Activated CD4-positive, alpha-beta T cell treated with anti-CD3 and anti-CD28 coated beads, Interleukin-2, amount 50 U/mL, for 48 hours (primary cell): Measurements from ENCODE around the gene FBXW9.
"Not testable (repeated sequence)": the region's sequence is repeated elsewhere in the genome, so short reads cannot be mapped to it uniquely, and the experiment has no call there.

Experiments used
- DNase-seq, 2 experiments: peaks; one replicate each; pipeline ENCODE4 v3.0.0-alpha.2; 2020

Gene FBXW9

GRCh38 chr19:12715102-12715501 is 18.7 kb upstream of the FBXW9 start:
- no peak for DNase-seq

DNA sequence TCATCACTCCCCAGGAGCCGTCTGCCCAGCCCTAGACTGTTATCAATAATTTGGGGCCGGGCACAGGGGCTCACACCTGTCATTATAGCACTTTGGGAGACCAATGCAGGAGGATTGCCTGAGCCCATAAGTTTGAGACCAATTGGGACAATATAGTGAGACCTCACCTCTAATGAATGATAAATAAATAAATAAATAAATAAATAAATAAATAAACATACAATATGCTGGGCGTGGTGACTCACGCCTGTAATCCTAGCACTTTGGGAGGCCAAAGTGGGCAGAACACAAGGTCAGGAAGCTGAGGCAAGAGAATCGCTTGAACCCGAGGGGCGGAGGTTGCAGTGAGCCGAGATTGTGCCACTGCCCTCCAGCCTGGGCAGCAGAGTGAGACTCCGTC is 16.9 kb upstream of the FBXW9 start:
- DNase-seq = not testable (repeated sequence)

- not testable (repeated sequence) for DNase-seq
These were observed 15.6 kb upstream of the FBXW9 start for GRCh38 chr19:12712077-12712476.

- no peak for DNase-seq
These were observed 14.8 kb upstream of the FBXW9 start for GRCh38 chr19:12711187-12711586.

GRCh38 chr19:12708641-12709040 is 12.2 kb upstream of the FBXW9 start:
- DNase-seq = no peak

GRCh38 chr19:12706332-12706718 is 9.9 kb upstream of the FBXW9 start:
- DNase-seq = no peak

GRCh38 chr19:12705654-12706331 is 9.4 kb upstream of the FBXW9 start:
- no peak for DNase-seq

- DNase-seq = no peak
These were observed 8.7 kb upstream of the FBXW9 start for GRCh38 chr19:12705169-12705568.

- peak in 1 of 2 experiments; percentile 29 for DNase-seq
These were observed 6.6 kb upstream of the FBXW9 start for GRCh38 chr19:12703046-12703445.

GRCh38 chr19:12701596-12702282 is 5.3 kb upstream of the FBXW9 start:
- no peak for DNase-seq

DNA sequence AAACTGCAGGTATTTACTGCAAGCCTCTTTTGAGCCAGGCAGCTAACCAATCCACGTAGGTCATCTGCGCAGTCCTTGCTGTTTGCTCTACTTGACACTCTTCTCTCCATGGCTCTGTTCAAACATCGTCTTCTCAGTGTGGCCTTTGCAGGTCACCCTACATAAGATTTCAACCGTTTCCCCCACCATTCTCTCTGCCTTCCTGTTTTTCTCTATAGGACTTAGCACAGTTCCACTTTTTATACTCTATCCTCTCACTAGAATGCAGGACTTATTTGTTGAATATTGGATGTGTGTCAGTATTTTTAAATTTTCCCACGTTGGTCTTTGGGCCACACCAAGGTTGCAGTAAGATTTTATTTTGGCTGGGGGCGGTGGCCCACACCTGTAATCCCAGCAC is 1.7 kb upstream of the FBXW9 start:
- DNase-seq = no peak

- DNase-seq = not testable (repeated sequence)
These were observed 994 bp upstream of the FBXW9 start for GRCh38 chr19:12697425-12697824.

DNA sequence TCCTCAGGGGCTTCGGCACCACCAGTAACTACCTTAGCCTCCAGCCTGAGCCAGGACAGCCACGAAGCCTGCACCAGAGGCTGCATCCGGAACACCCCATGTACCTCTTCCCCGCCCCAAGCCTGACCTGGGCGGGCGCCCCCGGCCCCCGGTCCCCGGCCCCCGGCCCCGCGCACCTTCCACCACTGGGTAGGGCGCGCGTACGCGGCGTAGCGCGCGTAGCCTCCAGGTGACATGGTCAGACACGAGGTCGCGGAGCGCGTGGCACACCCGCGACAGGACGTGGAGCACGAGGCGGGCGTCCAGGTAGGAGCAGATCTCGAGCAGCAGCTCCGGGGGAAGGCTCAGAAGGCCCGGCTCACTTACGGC is 450 bp downstream of the FBXW9 start:
- peak in 1 of 2 experiments; percentile 20 for DNase-seq

DNA sequence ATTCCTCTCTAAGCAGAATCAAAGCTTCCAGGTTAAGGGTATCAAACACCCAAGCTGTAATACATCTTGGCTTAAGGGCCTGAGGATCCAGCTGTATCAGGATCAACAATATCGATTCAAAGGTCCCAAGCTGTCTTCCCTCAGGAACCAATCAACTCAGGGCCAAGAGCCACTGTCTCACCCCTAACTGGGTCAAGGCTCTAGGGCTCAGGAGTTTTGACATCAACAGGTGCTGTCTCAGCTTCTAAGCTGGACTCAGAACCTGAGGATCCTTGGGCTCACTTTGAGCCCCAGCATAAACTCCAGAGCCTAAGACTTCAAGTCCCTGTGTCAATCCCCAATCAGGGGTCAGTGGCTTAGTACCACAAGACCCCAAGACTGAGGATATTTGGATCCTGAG is 917 bp downstream of the FBXW9 start:
- no peak for DNase-seq

GRCh38 chr19:12695096-12695495 is 1.3 kb downstream of the FBXW9 start:
- no peak for DNase-seq

DNA sequence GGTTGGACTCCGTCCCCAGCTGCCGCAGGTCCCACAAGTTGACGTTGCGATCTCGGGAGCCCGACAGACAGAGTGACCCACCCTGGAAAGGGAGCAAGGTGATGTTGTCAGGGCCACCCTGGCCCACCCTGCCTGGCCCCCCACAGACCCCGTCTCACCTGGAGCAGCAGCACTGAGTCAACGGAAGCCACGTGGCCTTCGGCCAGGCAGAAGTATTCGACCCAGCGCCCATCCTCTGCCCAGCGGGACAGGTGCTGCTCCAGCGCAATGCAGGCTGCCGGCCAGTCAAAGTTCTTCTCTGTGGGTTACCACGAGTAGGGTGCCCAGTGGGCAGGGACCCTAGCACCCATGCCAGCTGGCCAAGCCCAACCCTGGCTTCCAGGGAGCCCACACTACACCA is 1.8 kb downstream of the FBXW9 start:
- no peak for DNase-seq

DNA sequence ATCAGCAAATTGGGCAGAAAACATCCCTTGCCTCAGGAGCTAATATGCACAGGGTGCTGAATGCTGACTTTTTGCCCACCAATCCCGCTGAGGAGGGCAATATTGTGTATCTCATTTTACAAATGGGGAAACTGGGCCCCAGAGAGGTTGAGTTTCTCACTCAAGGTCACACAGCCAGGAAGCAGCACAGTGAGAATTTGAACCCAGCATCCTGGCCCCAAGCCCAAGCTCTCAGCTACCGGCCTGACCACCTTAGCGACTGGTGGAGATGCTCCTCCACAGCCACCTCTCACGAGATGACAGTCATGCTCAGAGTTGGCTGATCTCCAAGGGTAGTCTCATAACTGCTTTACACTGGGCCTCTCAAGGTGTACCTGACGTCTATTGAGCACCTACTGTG is 3.5 kb downstream of the FBXW9 start:
- DNase-seq = no peak

DNA sequence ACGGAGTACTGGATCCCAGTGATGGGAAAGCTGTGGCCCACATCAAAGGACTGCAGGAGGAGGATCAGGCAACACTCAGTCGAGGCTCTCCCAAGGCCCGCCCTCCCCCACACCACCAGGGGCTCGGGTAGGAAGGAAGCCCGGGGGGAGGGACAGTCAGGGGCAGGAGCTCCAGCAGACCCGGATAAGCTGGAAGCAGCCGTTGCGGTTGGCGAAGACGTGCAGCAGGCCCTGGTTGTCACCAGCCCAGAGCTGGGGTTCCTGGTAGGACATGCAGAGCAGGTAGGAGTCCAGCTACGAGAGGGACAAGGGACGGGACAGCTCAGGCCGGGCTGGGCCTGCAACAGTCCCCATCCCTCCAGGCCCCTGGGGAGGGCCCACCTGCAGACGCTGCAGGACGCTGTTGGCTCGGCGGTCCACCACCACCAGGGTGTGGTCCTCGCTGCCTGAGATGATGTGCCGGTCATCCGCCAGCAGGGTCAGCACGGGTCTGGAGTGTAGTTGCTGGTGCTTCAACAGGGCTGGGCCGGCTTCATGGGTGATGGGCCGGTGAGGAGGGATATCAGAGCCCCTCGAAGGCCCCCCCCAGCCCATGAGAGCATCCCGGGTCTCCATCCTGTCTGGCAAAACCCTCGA is 6.7 kb downstream of the FBXW9 start:
- DNase-seq = no peak

- DNase-seq = no peak
These were observed 7.4 kb downstream of the FBXW9 start for GRCh38 chr19:12689012-12689411.

- no peak for DNase-seq
These were observed 8.8 kb downstream of the FBXW9 start, which contains the start of gene GNG14 for GRCh38 chr19:12687496-12688196. GNG14 (plus strand) TSS chr19:12687998; CDS start chr19:12688049, 51 bp downstream.

- no peak for DNase-seq
These were observed 10.6 kb downstream of the FBXW9 start for GRCh38 chr19:12685831-12686230.

GRCh38 chr19:12681074-12681987 is 15.1 kb downstream of the FBXW9 start, which contains the start of gene DHPS:
DHPS (minus strand) TSS chr19:12681880; CDS start chr19:12681766, 114 bp downstream.
- DNase-seq = peak; percentile 89 to 93
